C4-2B (cell line): ENCODE results near the gene ADAM19.

ENCODE experiments used
- CTCF ChIP-seq: fragments of 450-650 bp; conservative IDR thresholded peaks from 2 replicates; pipeline ENCODE4 v1.5.1; 2017; ENCODE audit warnings: mild to moderate bottlenecking
- ZFX ChIP-seq: fragments of 450-650 bp; IDR thresholded peaks from 2 replicates; pipeline ENCODE4 v1.6.1; 2017

GRCh38 chr5:157509587-157509986 lies 66.0 kb downstream of the ADAM19 start:
- TF ChIP-seq CTCF (no peak), ZFX (no peak)
